GM19324 (cell line): Measurements from ENCODE around the gene TNS1.
A peak's percentile ranks its signal among the peaks of the same experiment; 100 is the strongest.

Source experiments
- ATAC-seq: cut with Tn5 transposase; IDR thresholded peaks from one replicate; pipeline ENCODE4 v1.9.1; 2021; ENCODE audit warnings: mild to moderate bottlenecking, moderate library complexity; ENCODE audit not compliant: unreplicated experiment, low FRiP score

The TNS1 gene

GRCh38 chr2:217761645-217762277, 241.0 kb downstream of the TNS1 start:
- no peak for ATAC-seq

- no peak for ATAC-seq
Observed at GRCh38 chr2:217759991-217760390, 242.8 kb downstream of the TNS1 start.

GRCh38 chr2:217757108-217757463, 245.7 kb downstream of the TNS1 start:
- ATAC-seq = no peak

- ATAC-seq = peak; percentile 51
Observed at GRCh38 chr2:217756375-217757107, 246.3 kb downstream of the TNS1 start.

- ATAC-seq = no peak
Observed at GRCh38 chr2:217755027-217755745, 247.6 kb downstream of the TNS1 start.

GRCh38 chr2:217753460-217754200, 249.2 kb downstream of the TNS1 start:
- no peak for ATAC-seq

- no peak for ATAC-seq
Observed at GRCh38 chr2:217752714-217753459, 249.9 kb downstream of the TNS1 start.

GRCh38 chr2:217751952-217752351, 250.8 kb downstream of the TNS1 start:
- no peak for ATAC-seq

- no peak for ATAC-seq
Observed at GRCh38 chr2:217751192-217751591, 251.6 kb downstream of the TNS1 start.
